GM23248 (cell line): ENCODE results near the gene FTO.

Experiments used
- EZH2 ChIP-seq: fragments of 200-600 bp; sonication (generic); IDR thresholded peaks from 2 replicates; pipeline ENCODE4 v1.6.1; 2018; ENCODE audit warnings: antibody characterized with exemption, mild to moderate bottlenecking; ENCODE audit not compliant: insufficient read depth, poor library complexity, severe bottlenecking
- EZH2phosphoT487 ChIP-seq: fragments of 200-600 bp; sonication (generic); IDR thresholded peaks from 2 replicates; pipeline ENCODE4 v1.6.1; 2018; ENCODE audit warnings: antibody characterized with exemption, moderate library complexity, mild to moderate bottlenecking, low read depth; ENCODE audit not compliant: insufficient read depth

DNA sequence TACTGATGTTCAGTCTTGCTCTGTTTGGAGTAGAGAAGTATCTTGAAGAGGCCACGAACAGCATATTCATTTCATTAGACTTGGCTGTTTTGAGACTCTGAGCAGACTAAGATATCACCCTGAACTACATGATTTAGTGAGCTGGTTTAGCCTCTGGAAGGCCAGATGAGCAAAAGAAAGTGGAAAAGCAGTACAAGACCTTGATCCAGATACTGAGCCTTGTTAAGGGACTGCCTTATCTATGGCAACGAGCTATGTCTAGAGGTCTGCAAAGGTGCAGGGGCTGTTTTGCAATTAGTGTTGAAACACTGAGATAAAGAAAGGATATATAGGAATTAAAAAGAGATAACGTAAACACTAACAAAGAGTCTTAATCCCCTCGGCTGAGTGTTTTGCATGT, 351.2 kb downstream of the FTO start:
- TF ChIP-seq EZH2 = no peak
- no peak for TF ChIP-seq EZH2phosphoT487
